HepG2 (cell line): Measurements from ENCODE around the gene SLC26A4. TPM values are rescaled to one million over a fixed set of nuclear protein-coding genes. Genes with fewer than 3 reads are reported as not detected.
A peak's percentile ranks its signal among the peaks of the same experiment; 100 is the strongest.

Source experiments
- CTCF ChIP-seq: sonication (generic); formaldehyde crosslinking; IDR thresholded peaks from 2 replicates; pipeline ENCODE4 v1.5.0; 2020; ENCODE audit warnings: mild to moderate bottlenecking, missing genetic modification reagents, moderate library complexity
- FOXK1 ChIP-seq: sonication (generic); formaldehyde crosslinking; IDR thresholded peaks from 2 replicates; pipeline ENCODE4 v1.4.0; 2020; ENCODE audit warnings: low read depth, missing genetic modification reagents, borderline replicate concordance
- HOXA9 ChIP-seq: sonication (generic); formaldehyde crosslinking; IDR thresholded peaks from 2 replicates; pipeline ENCODE4 v1.8.1; 2022; ENCODE audit warnings: missing genetic modification reagents, mild to moderate bottlenecking, moderate library complexity, borderline replicate concordance
- SMAD1 ChIP-seq: sonication (generic); formaldehyde crosslinking; IDR thresholded peaks from 2 replicates; pipeline ENCODE4 v1.4.0; 2020; ENCODE audit warnings: missing genetic modification reagents, low read depth, mild to moderate bottlenecking, borderline replicate concordance
- SMAD9 ChIP-seq: sonication (generic); formaldehyde crosslinking; IDR thresholded peaks from 2 replicates; pipeline ENCODE4 v1.5.1; 2020; ENCODE audit warnings: mild to moderate bottlenecking, missing genetic modification reagents
- SNRNP70 ChIP-seq: fragments of 200-400 bp; formaldehyde crosslinking; IDR thresholded peaks from 2 replicates; pipeline ENCODE4 v1.6.1; 2017; ENCODE audit warnings: mild to moderate bottlenecking, low read depth, low read length, moderate library complexity
- XBP1 ChIP-seq: sonication (generic); formaldehyde crosslinking; IDR thresholded peaks from 2 replicates; pipeline ENCODE4 v1.5.0; 2020; ENCODE audit warnings: missing genetic modification reagents
- ZBTB39 ChIP-seq: sonication (generic); formaldehyde crosslinking; IDR thresholded peaks from 2 replicates; pipeline ENCODE4 v1.5.0; 2020; ENCODE audit warnings: missing genetic modification reagents
- ZNF17 ChIP-seq: sonication (generic); formaldehyde crosslinking; IDR thresholded peaks from 2 replicates; pipeline ENCODE4 v1.5.0; 2020; ENCODE audit warnings: mild to moderate bottlenecking, missing genetic modification reagents
- polyA plus RNA-seq, 8 experiments: library from polyadenylated mRNA; depleted of rRNA in 3 of 8; stranded (reverse) in 7 of 8; unstranded in 1 of 8; fragments of >200 nt; fragmentation: Illumina TruSeq in 4 of 8; extraction: Trizol in 4 of 8; gene quantifications; 2 replicates each; pipeline versions ENCODE4 v1.2.1 to v1.2.3, GENCODE V29; 2011 to 2016; ENCODE audit warnings: low read depth in 4 of 8, missing spikeins in 1 of 8, mixed read lengths in 1 of 8; ENCODE audit not compliant: insufficient read depth in 1 of 8
- total RNA-seq, 5 experiments: library from RNA; depleted of rRNA; stranded (reverse); fragments of >200 nt; fragmentation: Illumina TruSeq; extraction: Trizol; gene quantifications; 2 replicates each; pipeline ENCODE4 v1.2.3, GENCODE V29; 2016; ENCODE audit warnings: low read depth in 1 of 5
- TF ChIP-seq, protein P1 (sequence below), 2 experiments: sonication (generic) in 1 of 2; formaldehyde crosslinking in 1 of 2; IDR thresholded peaks; 2 replicates each; pipeline versions ENCODE4 v1.6.1 to v1.9.0; 2014 to 2022; ENCODE audit warnings: antibody characterized with exemption in 1 of 2, borderline replicate concordance in 1 of 2, inconsistent platforms in 1 of 2, low read depth in 1 of 2, missing genetic modification reagents in 1 of 2
- TF ChIP-seq, protein P2 (sequence below): IDR thresholded peaks from 2 replicates; pipeline ENCODE4 v1.6.1; 2012; ENCODE audit warnings: low read length, improper control_type of control experiment
- TF ChIP-seq, protein P3 (sequence below): sonication (generic); formaldehyde crosslinking; IDR thresholded peaks from 2 replicates; pipeline ENCODE4 v1.5.1; 2020; ENCODE audit warnings: mild to moderate bottlenecking, moderate library complexity, missing genetic modification reagents

Gene SLC26A4
- total and polyA plus RNA-seq, 2 of the 13 experiments (the other 11 are each of a cell fraction or from before 2014, with no cell fraction given) = 0.08 to 0.11 TPM

- no peak; the same call in 1 of the 2 replicates for TF ChIP-seq ZBTB39
- no peak for TF ChIP-seq XBP1 (CRISPR knock-in tag)
- TF ChIP-seq HOXA9 (CRISPR knock-in tag) = no peak
- peak; percentile 98 for TF ChIP-seq FOXK1 (CRISPR knock-in tag)
- TF ChIP-seq, protein P1, sequence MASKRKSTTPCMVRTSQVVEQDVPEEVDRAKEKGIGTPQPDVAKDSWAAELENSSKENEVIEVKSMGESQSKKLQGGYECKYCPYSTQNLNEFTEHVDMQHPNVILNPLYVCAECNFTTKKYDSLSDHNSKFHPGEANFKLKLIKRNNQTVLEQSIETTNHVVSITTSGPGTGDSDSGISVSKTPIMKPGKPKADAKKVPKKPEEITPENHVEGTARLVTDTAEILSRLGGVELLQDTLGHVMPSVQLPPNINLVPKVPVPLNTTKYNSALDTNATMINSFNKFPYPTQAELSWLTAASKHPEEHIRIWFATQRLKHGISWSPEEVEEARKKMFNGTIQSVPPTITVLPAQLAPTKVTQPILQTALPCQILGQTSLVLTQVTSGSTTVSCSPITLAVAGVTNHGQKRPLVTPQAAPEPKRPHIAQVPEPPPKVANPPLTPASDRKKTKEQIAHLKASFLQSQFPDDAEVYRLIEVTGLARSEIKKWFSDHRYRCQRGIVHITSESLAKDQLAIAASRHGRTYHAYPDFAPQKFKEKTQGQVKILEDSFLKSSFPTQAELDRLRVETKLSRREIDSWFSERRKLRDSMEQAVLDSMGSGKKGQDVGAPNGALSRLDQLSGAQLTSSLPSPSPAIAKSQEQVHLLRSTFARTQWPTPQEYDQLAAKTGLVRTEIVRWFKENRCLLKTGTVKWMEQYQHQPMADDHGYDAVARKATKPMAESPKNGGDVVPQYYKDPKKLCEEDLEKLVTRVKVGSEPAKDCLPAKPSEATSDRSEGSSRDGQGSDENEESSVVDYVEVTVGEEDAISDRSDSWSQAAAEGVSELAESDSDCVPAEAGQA (IDR thresholded peaks at IDR 0.05; ENCODE audit: low read depth) = 0 out of 2 replicates have a peak, but pooled peaks have one; percentile 5
- TF ChIP-seq, protein P1 (CRISPR knock-in tag; IDR thresholded peaks at IDR 0.05; ENCODE audit: borderline replicate concordance) = no peak
- TF ChIP-seq ZNF17 (CRISPR knock-in tag) = no peak
- TF ChIP-seq, protein P2, sequence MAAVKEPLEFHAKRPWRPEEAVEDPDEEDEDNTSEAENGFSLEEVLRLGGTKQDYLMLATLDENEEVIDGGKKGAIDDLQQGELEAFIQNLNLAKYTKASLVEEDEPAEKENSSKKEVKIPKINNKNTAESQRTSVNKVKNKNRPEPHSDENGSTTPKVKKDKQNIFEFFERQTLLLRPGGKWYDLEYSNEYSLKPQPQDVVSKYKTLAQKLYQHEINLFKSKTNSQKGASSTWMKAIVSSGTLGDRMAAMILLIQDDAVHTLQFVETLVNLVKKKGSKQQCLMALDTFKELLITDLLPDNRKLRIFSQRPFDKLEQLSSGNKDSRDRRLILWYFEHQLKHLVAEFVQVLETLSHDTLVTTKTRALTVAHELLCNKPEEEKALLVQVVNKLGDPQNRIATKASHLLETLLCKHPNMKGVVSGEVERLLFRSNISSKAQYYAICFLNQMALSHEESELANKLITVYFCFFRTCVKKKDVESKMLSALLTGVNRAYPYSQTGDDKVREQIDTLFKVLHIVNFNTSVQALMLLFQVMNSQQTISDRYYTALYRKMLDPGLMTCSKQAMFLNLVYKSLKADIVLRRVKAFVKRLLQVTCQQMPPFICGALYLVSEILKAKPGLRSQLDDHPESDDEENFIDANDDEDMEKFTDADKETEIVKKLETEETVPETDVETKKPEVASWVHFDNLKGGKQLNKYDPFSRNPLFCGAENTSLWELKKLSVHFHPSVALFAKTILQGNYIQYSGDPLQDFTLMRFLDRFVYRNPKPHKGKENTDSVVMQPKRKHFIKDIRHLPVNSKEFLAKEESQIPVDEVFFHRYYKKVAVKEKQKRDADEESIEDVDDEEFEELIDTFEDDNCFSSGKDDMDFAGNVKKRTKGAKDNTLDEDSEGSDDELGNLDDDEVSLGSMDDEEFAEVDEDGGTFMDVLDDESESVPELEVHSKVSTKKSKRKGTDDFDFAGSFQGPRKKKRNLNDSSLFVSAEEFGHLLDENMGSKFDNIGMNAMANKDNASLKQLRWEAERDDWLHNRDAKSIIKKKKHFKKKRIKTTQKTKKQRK = no peak
- TF ChIP-seq, protein P3, sequence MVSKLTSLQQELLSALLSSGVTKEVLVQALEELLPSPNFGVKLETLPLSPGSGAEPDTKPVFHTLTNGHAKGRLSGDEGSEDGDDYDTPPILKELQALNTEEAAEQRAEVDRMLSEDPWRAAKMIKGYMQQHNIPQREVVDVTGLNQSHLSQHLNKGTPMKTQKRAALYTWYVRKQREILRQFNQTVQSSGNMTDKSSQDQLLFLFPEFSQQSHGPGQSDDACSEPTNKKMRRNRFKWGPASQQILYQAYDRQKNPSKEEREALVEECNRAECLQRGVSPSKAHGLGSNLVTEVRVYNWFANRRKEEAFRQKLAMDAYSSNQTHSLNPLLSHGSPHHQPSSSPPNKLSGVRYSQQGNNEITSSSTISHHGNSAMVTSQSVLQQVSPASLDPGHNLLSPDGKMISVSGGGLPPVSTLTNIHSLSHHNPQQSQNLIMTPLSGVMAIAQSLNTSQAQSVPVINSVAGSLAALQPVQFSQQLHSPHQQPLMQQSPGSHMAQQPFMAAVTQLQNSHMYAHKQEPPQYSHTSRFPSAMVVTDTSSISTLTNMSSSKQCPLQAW = peak; percentile 65; the same call in 1 of the 2 replicates
- no peak for TF ChIP-seq SNRNP70
- TF ChIP-seq SMAD1 (CRISPR knock-in tag) = no peak
- no peak for TF ChIP-seq SMAD9 (CRISPR knock-in tag)
- peak; percentile 95 for TF ChIP-seq CTCF
Observed at GRCh38 chr7:107743567-107744344, 83.1 kb downstream of the SLC26A4 start, which contains the start of gene CBLL1 (continued).
